ENCODE data around the gene ASPG.

Gene ASPG

DNA sequence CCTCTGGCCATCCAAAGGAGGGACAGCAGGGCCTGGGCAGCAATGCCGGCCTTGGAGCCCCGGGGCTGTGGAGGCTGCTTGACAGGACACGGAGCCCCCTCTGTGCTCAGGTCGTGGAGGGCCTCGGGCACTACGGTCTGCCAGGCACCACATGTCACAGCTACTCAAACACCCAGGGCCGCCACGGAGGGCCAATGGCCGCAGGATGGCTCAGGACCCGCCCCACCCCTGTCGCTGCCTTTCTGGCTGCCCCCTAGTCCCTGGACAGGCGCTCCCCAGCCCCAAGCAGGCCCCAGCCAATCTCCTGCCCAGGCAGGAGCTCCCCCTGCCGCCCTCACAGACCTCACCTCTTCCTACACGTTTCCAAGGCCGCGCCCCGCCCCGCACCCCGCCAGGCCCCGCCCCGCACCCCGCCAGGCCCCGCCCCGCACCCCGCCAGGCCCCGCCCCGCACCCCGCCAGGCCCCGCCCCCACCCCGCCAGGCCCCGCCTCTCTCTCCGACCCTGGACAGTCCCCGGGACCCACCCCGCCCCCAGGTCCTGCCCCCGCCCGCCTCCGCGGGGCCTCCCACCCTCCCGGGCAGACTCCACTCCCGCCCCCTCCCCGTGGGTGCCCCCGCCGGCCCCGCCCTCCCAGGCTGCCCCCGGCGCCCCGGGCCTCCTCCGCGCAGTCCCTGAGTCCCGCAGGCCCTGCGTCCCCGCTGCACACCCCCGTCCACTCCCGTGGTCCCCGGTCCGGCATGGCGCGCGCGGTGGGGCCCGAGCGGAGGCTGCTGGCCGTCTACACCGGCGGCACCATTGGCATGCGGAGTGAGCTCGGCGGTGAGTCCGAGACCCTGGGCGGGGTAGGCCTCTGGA, at the start of gene ASPG:
Gene ASPG, plus strand, starts transcription at position 669 of the 857 bp plus-strand sequence. Its CDS starts 71 bp downstream, at position 740.
- DNase-seq (ENCODE audit: low read depth) = no peak

DNA sequence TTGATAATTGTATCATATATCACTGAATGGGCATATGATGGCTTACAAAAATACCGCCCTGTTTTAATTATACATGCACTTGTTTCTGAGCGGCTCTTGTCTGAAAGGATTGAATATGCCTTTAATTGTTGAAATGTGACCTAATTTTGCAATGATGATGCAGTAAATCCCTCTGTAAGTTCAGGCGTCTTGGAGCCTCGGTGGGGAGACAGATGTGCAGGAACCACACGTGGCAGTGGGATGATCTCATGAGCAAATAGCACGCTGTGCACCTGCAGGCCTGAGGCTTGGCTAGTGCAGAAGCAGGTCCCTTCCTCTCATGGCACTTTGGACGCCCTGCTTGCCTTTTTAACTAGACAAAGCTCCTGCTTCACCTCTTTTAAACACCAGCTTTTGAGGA, 49.3 kb upstream of the ASPG start:
- DNase-seq (ENCODE audit: low read depth) = no peak

DNA sequence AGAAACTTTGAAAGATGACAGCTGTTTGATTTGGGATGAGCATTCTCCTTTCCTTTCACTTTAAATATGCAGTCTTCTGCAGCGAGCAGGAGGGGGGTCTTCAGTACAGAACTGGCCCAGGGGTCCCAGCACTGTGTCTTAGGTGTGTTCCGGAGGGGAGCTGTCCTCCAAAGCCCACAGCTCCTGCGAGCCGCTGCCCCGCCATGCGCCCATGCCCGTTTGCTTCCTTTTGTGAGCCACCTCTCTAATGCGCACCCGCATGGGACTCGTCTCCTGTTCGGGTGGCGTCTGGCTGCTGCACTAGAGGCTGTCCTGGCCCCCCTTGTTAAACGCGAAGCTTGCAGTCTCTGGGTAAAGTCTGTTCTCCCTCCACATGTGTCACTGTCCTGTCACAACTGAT, 48.4 kb upstream of the ASPG start:
- DNase-seq (ENCODE audit: low read depth) = no peak

DNA sequence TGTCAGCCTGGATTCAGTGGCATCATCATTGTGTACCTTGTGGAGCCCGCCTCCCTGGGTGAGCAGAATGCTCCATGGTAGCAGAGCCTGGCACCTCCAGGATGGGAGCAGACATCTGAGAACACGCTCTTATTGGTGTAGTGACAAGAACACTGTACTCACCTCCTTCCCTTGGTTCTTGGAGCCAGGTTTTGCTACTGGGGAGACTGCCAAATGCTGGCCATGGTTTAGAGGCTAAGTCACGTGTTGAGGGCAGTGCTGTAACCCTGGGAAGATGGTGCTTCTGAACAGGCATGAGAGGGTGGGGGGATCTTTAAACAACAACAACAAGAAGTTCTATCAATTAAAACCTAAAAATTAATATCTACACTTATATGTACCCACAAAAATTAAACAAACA, 47.6 kb upstream of the ASPG start:
- DNase-seq (ENCODE audit: low read depth) = no peak

DNA sequence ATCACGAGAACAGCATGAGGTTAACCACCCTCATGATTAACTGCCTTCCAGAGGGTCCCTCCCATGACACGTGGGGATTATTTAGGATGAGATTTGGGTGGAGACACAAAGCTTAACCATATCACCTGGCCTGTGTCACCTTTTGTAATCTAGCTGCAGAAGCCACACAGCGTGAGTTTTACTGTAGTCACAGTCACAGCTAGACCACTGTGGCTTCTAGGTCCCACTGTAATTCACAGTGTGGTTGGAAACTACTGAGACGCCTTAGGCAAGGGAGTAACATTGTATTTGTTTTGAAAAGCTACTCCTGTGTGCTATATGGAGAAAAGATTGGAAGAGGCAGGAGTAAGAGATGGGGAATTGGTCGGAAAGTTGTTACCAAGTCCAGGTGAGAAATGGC, 46.3 kb upstream of the ASPG start:
- DNase-seq (ENCODE audit: low read depth) = no peak

DNA sequence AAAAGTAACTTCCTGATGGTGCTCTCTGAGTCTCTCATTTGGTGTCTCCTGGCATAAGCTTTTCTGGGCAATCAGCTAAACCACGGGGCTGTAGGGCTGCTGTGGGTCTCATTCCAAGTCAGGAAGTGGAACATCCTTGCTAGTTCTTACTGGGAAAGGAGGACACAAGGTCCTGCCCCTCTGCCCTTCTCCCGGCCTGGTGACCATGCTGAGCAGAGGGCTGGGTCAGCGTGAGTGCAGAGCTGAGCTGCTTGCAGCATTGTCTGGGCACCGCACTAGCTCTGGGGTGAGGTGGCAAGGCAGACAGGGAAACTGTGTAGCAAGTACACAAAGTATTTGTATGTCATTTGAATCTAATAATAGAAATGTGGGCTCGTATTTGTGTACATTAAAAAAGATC, 45.0 kb upstream of the ASPG start:
- DNase-seq (ENCODE audit: low read depth) = no peak

DNA sequence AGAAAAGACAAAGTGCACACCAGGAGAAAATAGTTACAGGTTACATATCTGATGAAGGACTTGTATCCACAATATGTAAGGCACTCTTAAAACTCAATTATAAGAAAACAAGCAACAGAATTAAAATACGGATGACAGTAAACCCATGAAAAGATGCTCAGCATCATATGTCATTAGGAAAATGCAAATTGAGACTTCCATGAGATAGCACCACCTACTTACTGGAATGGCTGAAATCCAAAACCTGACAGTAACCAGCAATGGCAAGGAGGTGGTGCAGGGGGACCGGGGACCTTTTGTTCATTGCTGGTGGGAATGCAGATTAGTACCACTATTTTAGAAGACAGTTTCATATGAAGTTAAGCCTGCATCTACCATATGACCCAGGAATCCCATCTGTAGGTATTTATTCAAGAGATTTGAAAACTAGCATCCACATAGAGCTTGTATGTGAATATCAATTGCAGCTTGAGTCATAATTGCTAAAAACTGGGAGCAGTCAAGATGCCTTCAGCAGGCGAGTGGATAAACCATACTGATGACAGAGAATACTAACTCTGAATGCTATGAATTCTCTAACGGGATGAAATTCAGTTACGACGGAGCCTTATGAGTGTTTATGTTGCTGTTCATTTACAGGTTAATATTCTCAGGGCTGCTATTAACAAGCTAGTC, 43.9 kb upstream of the ASPG start:
- no peak for DNase-seq (ENCODE audit: low read depth)

DNA sequence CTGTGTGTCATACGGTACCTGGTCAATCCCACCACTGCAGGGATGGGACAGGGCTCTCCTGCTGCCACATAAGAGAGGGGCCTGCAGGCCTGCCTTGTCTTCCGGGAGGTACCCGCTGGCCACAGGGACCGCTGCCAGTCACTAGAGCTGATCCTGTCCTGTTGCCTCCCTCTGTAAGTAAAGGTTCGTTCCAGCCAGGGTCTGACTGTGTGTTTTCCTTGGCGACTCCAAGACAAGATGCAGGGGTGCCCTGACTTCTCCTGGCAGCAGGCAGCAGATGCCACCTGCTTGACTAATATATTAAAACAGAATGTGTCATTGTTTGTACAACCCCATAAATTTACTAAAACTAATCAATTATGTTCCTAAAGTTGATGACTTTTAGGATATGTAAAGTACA, 41.5 kb upstream of the ASPG start:
- DNase-seq (ENCODE audit: low read depth) = no peak

DNA sequence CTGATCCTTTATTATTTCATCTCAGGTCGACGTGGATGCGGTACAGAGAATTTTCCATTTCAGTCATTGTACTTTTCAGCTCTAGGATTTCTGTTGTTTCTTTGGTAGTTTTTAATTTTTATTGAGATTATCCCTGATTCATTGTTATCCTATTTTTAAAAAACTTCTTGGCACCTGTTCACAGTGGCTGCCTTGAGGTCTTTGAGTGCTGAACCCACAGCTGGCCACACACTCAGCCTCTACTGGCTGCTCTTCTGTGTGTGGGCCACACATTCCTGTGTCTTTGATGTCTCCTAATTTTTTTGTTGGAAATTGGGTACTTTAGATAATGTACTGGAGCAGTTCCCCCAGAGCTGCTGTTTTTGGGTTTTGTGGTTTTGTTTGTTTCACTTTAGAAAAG, 37.7 kb upstream of the ASPG start:
- no peak for DNase-seq (ENCODE audit: low read depth)

DNA sequence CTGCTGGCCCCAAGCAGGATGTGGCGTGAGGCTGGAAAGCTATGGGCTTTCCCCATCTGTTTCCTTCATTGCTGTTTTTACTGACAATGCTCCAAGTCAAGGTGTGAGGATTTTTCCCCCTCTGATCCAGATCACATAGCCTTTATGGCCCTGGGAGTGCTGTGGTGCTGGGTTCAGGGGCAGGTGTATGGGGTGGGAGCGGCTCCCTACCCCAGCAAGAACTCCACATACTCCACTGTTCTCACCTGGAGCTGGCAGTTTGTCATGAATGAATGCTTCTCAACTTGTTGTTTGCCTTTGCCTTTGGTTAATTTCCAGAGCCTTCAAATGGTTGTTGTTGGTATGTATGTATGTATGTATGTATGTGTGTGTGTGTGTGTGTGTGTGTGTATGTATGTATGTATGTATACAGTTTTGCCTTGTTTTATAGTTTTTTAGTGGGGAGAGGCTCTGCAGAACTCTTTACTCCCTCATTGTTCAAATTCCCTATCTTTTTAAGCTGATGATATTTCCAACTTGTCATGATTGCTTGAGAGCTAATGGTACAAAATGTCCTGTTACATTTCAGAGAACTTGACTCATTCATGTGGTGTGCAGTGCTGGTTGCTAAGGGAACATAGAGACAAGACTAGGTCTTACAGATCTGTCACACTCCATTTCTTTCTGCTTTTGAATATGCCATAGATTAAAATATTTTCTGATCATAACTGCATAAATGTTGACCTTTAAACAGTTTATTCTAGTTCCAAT, 36.6 kb upstream of the ASPG start:
- no peak for DNase-seq (ENCODE audit: low read depth)

DNA sequence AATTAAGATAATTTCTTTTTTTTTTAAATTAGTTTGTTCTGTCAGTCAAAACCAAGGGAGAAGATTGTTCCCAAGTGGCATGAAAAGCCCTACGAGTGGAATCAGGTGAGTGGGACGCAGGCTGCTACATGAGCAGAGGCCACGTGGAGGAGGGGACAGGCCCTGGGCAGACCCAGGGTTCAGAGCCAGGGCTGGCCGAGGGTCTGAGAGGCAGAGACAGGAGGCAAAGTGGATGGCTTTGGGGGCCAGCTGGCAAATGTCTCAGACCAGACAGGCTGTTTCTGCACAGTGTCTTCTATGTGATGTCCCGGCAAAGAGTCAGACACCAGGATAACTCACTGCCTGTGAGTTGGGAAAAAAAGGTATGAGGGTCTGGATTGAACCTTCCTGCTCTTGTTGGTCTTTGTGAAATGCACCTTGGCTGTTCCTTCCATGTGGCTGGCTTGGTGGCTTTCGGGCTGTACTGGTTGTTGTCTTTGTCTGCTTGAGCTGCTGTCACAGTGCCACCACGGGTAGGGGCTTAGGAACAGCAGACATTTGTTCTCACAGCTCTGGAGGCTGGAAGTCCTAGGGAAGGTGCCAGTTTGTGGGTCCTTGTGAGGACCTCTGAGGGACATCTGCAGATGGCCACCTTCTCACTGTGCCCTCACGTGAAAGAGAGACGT, 35.8 kb upstream of the ASPG start:
- DNase-seq (ENCODE audit: low read depth) = no peak

DNA sequence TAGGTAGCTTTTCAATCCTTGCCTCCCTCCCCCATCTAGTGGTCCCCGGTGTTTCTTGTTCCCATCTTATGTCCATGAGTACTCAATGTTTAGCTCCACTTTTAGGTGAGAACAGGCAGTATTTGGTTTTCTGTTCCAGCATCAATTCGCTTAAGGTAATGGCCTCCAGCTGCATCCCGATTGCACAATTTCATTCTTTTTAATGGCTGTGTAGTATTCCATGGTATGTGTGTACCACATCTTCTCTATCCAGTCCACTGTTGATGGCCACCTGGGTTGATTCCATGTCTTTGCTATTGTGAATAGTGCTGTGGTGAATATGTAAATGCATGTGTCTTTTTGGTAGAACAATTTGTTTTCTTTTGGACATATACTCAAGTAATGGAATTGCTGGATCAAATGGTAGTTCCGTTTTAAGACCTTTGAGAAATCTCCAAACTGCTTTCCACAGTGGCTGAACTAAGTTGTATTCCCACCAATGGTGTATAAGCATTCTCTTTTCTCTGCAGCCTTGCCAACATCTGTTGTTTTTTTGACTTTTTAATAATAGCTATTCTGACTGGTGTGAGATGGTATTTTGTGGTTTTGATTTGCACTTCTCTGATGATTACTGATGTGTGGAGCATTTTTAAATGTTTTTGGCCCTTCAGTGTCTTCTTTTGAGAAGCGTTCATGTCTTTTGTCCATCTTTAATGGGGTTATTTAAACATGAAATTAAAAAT, 34.2 kb upstream of the ASPG start:
- DNase-seq (ENCODE audit: low read depth) = no peak

DNA sequence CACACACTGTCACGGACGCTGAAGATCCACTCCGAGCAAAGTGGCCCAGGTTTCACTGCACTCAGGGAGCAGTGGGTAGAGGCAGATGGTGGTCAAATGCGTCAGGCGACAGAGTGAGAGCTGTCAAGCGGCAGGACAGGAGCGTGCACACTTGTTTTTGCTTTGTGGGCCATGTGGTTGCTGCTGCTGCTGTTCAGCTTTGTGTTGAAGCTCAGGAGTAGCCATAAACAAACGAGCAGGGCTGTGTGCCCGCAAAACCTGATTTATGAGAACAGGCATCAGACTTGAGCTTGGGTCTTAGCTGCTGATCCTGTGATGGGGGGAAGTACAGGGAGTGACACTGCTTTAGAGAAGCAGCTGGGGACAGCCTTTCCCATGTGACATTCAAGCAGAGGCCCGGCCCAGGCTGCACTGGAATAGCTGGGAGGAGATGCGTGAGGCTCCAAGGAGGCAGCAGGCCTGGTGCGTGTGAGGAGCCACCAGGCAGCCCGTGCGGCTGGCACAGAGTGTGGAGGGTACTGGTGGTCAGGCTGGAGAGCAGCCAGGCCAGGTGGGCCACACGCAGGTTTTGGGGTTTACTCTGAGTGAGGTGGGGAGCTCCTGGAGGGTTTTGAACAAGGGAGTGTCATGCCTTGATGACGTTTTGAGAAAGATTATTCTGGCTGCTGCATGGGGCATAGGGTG, 31.1 kb upstream of the ASPG start:
- no peak for DNase-seq (ENCODE audit: low read depth)

DNA sequence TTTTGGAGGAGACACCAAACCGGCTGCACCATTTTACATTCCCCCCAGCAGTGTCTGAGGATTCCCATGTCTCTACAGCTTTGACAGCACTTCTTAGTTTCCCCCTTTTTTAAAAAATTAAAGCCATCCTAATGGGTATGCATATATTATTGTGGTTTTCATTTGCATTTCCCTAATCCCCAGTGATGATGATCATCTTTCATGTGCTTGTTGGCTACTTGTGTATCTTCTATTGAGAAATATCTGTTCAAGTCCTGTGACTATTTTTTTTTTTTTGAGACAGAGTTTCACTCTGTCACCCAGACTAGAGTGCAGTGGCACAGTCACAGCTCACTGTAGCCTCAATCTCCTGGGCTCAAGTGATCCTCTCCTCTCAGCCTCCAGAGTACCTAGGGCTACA, 23.2 kb upstream of the ASPG start:
- DNase-seq (ENCODE audit: low read depth) = no peak

DNA sequence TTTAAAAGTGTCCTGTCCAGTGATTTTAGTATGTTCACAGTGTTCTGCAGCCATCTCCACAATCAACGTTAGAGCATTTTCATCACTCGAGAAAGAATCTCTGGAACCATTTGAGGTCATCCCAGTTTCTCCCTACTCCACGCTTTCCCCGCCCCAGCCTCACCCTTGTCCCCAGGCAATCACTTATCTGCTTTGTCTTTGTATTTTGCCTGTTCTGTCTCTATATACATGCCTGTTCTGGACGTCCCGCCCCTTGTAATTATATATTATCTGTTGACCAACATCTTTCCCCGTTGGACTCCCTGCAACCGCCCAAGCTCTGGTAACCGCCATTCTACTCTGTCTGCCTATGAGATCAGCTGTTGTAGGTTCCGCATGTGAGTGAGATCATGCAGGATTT, 21.5 kb upstream of the ASPG start:
- DNase-seq (ENCODE audit: low read depth) = no peak

DNA sequence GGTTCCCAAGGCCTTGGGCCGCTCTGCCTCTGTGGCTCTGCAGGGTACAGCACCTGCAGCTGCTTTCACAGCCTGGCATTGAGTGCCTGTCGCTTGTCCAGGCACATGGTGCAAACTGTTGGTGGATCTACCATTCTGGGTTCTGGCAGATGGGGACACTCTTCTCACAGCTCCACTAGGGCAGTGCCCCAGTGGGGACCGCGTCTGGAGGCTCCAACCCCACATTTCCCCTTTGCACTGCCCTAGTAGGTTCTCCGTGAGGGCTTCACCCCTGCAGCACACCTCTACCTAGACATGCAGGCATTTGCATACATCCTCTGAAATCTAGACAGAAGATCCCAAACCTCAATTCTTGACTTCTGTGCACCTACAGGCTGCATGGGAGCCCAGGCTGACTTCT, 19.2 kb upstream of the ASPG start:
- no peak for DNase-seq (ENCODE audit: low read depth)

DNA sequence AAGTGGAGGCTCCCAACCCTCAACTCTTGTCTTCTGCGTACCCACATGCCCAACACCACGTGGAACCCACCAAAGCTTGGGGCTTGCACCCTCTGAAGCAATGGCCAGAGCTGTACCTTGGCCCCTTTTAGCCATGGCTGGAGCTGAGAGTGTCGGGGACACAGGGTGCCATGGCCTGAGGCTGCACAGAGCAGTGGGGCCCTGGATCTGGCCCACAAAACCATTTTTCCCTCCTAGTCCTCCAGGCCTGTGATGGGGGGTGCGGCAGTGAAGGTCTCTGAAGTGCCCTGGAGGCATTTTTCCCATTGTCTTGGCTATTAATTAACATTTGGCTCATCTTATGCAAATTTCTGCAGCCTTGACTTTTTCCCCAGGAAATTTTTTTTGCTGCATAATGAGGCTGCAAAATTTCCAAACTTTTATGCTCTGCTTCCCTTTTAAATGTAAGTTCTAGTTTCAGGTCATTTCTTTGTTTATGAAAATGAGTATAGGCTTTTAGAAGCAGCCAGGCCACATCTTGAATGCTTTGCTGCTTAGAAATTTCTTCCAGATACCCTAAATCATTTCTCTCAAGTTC, 18.7 kb upstream of the ASPG start:
- DNase-seq (ENCODE audit: low read depth) = no peak

DNA sequence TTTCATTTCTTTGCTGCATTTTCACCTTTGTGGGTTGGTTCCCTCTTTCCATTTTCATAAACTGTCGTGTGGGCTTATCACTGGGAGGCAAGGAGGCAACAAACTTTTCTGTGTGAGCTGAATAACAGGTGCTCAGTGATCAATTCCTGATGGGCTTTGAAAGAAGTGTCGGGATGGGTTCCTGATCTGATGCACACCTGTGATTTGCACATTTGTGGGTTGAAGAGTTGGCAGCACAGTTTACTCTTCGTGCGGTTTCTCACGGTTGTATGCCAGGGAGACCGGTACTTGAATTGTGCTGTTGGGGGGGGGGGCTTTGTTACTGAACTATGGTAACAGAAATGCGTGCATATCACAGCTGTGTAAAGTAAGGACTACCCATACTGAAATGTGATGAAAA, 16.0 kb upstream of the ASPG start:
- DNase-seq (ENCODE audit: low read depth) = no peak

DNA sequence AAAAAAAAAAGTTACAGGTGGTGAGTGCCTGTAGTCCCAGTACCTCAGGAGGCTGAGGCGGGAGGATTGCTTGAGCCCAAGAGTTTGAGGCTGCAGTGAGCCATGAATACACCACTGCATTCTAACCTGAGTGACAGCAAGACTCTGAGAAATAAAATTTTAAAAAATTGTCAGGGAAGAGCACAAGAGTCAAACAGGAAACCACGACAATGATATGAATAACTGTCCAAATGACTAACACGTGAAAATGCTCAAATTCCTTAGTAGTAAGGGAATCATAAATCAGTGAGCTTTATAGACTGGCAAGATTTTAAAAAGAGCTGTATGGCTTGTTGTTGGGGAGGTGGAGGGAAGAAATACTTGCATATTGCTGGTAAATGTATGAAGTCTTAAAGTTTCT, 12.9 kb upstream of the ASPG start:
- no peak for DNase-seq (ENCODE audit: low read depth)

DNA sequence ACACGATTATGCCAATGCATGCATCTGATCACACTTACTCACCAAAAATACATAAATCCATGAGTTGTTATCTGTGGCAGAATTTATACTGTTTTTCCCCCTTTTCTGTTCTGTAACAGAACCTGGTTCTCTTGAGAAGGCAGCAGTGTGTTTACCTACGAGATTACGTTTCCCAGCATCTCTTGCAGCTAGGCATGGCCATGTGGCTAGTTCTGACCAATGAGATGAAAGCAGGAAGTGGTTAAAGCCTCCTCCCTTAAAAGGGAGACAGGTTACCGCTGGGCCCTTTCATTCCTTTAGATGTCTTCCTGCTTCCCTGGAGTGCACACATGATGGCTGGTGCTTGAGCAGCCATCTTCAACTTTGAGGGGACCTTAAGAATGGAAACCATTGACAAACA, 11.7 kb upstream of the ASPG start:
- no peak for DNase-seq (ENCODE audit: low read depth)

All from CMK (cell line).